ENCODE data around the gene CASR. TPM values are rescaled to one million over a fixed set of nuclear protein-coding genes. Genes with fewer than 3 reads are reported as not detected.

CASR gene
- polyA plus RNA-seq, 2 of the 4 experiments (the other 2 are of a cell fraction), result not detected

DNA sequence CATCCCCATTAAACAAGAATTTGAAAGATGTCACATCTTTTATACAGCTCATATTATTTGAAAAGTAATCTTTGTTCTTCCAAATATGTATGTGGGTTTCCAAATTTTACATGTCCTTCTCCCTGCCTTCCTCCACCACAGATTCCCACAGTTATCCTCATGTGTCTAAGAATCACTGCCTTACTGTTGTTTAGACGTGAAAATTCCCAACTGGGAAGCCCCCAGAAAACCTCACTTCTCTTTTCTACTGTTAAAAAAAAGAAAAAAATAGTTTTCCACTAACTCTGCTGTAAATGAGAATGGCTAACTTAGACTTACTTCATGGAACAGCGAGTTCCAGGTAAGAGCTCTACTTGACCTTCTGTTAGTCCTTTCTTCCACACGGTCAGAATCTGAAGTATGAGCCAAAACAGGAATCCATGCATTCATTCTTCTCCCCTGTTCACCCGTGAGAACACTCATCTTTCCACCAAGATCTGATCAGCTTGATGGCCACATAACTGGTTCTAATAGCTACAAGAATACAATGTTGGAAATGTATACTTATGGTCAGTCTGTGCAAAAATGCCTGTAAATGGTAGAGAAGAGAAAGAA, 123.7 kb downstream of the CASR start:
- Histone ChIP-seq H3K4me2 (no peak overlapping the region), H3K4me3 (no peak overlapping the region), H3K9me3 (no peaks in the 10 kb centered on the region), H3K4me1 (no peaks in the 10 kb centered on the region), H3K27ac (no peak overlapping the region)
- ChIA-PET POLR2A (interaction anchor here (1.8 kb wide), 1 partner anchor 77 kb away, joined by 16 read pairs; the partner anchor contains the start of gene FAM162A), CTCF (interaction anchor here (0.9 to 2.2 kb wide), 7 partner anchors 8 to 203 kb away, joined by 3 to 10 read pairs (median 3); partner anchors contain the start of gene FAM162A)
- 56% methylated on average over 4 of the region's 4 CpGs for WGBS (ENCODE audit: missing lambda C conversion rate)
- ATAC-seq (no peak), FAIRE-seq (no peak), DNase-seq (ENCODE audit: low read depth in 1 of 2, low spot score in 1 of 2) (no peak)
- TF ChIP-seq JUN (IDR thresholded peaks at IDR 0.05) (no peak), RARB (CRISPR knock-in tag; IDR thresholded peaks at IDR 0.05) (no peak), PHF8 (IDR thresholded peaks at IDR 0.05; ENCODE audit: borderline replicate concordance, low read depth) (no peak), SREBF2 (IDR thresholded peaks at IDR 0.05) (no peak), HEYL (CRISPR knock-in tag; IDR thresholded peaks at IDR 0.05) (no peak), CBX8 (IDR thresholded peaks at IDR 0.05) (no peak), JUNB (IDR thresholded peaks at IDR 0.05) (no peak), FOSL2 (IDR thresholded peaks at IDR 0.05) (no peak), FOSL2 (CRISPR knock-in tag; IDR thresholded peaks at IDR 0.05) (no peak), RFX5 (IDR thresholded peaks at IDR 0.05) (no peak)
- TF ChIP-seq, protein P1, sequence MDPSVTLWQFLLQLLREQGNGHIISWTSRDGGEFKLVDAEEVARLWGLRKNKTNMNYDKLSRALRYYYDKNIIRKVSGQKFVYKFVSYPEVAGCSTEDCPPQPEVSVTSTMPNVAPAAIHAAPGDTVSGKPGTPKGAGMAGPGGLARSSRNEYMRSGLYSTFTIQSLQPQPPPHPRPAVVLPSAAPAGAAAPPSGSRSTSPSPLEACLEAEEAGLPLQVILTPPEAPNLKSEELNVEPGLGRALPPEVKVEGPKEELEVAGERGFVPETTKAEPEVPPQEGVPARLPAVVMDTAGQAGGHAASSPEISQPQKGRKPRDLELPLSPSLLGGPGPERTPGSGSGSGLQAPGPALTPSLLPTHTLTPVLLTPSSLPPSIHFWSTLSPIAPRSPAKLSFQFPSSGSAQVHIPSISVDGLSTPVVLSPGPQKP (IDR thresholded peaks at IDR 0.05; ENCODE audit: low read depth, low read length), result no peak

DNA sequence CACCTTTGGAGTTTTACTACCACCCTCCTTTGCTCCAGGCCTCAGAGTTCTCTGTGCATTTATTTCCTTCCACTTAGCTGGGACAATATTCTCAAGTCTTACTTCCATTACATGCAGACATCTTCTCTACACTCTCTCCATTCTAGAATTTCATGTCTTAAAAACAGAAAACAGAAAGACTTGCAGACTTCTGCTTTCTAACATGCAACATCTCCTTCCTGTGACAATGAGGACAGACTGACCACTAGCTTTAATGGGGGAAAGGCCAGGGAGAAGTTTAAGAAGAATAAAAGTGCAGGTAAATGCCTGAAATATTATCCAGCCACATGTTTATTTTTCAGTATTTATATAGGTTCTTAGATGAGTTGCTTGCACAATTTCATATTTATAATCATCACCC, 124.5 kb downstream of the CASR start:
- POLR2A ChIA-PET, result interaction anchor here (0.6 kb wide), 1 partner anchor 55 kb away, joined by 3 read pairs; no protein-coding TSS in a partner anchor
- no peak for FAIRE-seq

More for the DNA sequence above, 124.5 kb downstream of the CASR start:
- H3K27ac ChIP-seq, result no peak overlapping the region
- no peaks in the 10 kb centered on the region for H3K9me3 ChIP-seq
- no peak overlapping the region for H3K4me3 ChIP-seq
- CTCF ChIA-PET, result interaction anchor here (0.9 kb wide), 1 partner anchor 85 kb away, joined by 3 read pairs; no protein-coding TSS in a partner anchor
- no peaks in the 10 kb centered on the region for H3K4me1 ChIP-seq
- DNase-seq (ENCODE audit: low read depth in 1 of 2, low spot score in 1 of 2) (no peak), ATAC-seq (no peak)
- H3K4me2 ChIP-seq, result no peak overlapping the region
- TF ChIP-seq EHMT2 (IDR thresholded peaks at IDR 0.05; ENCODE audit: low read depth), result no peak
- no peak for TF ChIP-seq ZFP36 (IDR thresholded peaks at IDR 0.05; ENCODE audit: borderline replicate concordance, partially characterized antibody)
- no peak for TF ChIP-seq ZC3H11A (IDR thresholded peaks at IDR 0.05)
- TF ChIP-seq FOXS1 (CRISPR knock-in tag; IDR thresholded peaks at IDR 0.05), result no peak
- TF ChIP-seq, protein P2, sequence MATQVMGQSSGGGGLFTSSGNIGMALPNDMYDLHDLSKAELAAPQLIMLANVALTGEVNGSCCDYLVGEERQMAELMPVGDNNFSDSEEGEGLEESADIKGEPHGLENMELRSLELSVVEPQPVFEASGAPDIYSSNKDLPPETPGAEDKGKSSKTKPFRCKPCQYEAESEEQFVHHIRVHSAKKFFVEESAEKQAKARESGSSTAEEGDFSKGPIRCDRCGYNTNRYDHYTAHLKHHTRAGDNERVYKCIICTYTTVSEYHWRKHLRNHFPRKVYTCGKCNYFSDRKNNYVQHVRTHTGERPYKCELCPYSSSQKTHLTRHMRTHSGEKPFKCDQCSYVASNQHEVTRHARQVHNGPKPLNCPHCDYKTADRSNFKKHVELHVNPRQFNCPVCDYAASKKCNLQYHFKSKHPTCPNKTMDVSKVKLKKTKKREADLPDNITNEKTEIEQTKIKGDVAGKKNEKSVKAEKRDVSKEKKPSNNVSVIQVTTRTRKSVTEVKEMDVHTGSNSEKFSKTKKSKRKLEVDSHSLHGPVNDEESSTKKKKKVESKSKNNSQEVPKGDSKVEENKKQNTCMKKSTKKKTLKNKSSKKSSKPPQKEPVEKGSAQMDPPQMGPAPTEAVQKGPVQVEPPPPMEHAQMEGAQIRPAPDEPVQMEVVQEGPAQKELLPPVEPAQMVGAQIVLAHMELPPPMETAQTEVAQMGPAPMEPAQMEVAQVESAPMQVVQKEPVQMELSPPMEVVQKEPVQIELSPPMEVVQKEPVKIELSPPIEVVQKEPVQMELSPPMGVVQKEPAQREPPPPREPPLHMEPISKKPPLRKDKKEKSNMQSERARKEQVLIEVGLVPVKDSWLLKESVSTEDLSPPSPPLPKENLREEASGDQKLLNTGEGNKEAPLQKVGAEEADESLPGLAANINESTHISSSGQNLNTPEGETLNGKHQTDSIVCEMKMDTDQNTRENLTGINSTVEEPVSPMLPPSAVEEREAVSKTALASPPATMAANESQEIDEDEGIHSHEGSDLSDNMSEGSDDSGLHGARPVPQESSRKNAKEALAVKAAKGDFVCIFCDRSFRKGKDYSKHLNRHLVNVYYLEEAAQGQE (IDR thresholded peaks at IDR 0.05), result no peak
- no peak for TF ChIP-seq RNF2 (IDR thresholded peaks at IDR 0.05; ENCODE audit: borderline replicate concordance, low read depth)
- TF ChIP-seq, protein P3, sequence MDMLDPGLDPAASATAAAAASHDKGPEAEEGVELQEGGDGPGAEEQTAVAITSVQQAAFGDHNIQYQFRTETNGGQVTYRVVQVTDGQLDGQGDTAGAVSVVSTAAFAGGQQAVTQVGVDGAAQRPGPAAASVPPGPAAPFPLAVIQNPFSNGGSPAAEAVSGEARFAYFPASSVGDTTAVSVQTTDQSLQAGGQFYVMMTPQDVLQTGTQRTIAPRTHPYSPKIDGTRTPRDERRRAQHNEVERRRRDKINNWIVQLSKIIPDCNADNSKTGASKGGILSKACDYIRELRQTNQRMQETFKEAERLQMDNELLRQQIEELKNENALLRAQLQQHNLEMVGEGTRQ (IDR thresholded peaks at IDR 0.05), result no peak
- TF ChIP-seq, protein P4, sequence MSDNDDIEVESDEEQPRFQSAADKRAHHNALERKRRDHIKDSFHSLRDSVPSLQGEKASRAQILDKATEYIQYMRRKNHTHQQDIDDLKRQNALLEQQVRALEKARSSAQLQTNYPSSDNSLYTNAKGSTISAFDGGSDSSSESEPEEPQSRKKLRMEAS (IDR thresholded peaks at IDR 0.05), result no peak
- TF ChIP-seq, protein P5, sequence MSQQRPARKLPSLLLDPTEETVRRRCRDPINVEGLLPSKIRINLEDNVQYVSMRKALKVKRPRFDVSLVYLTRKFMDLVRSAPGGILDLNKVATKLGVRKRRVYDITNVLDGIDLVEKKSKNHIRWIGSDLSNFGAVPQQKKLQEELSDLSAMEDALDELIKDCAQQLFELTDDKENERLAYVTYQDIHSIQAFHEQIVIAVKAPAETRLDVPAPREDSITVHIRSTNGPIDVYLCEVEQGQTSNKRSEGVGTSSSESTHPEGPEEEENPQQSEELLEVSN (IDR thresholded peaks at IDR 0.05; ENCODE audit: borderline replicate concordance, low read depth), result no peak
- no peak for TF ChIP-seq SMC3 (IDR thresholded peaks at IDR 0.05)
- no peak for TF ChIP-seq KDM5A (IDR thresholded peaks at IDR 0.05)
- no peak for TF ChIP-seq HOXB13 (CRISPR knock-in tag; IDR thresholded peaks at IDR 0.05; ENCODE audit: low read depth)
- TF ChIP-seq EP300 (IDR thresholded peaks at IDR 0.05), result no peak
- TF ChIP-seq MAZ (IDR thresholded peaks at IDR 0.05; ENCODE audit: borderline replicate concordance, low read depth, low read length), result no peak
- TF ChIP-seq TFCP2L1 (CRISPR knock-in tag; IDR thresholded peaks at IDR 0.05), result no peak
- TF ChIP-seq NR3C1 (IDR thresholded peaks at IDR 0.05), result no peak
- TF ChIP-seq NFE2L2 (conservative IDR thresholded peaks at IDR 0.05; ENCODE audit: low read length), result no peak
- TF ChIP-seq RFX5 (IDR thresholded peaks at IDR 0.05), result no peak
